K562 (cell line): ENCODE measurements around the gene TUT7. TPM values are rescaled to one million over a fixed set of nuclear protein-coding genes. Genes with fewer than 3 reads are reported as not detected.
A peak's percentile ranks its signal among the peaks of the same experiment; 100 is the strongest.

Source experiments
- COPS2 ChIP-seq: fragments of 450-650 bp; conservative IDR thresholded peaks from 2 replicates; pipeline ENCODE4 v1.6.1; 2016; ENCODE audit warnings: mild to moderate bottlenecking, moderate library complexity
- CSDE1 ChIP-seq, 2 experiments: fragments of 450-650 bp; IDR thresholded peaks; 2 replicates each; pipeline ENCODE4 v1.6.1; 2016; ENCODE audit warnings: mild to moderate bottlenecking in 1 of 2
- ESRRB ChIP-seq: fragments of 250-450 bp; sonication (Bioruptor Pico); IDR thresholded peaks from 2 replicates; pipeline ENCODE4 v1.5.0; 2020; ENCODE audit warnings: mild to moderate bottlenecking, moderate library complexity, borderline replicate concordance
- ETV5 ChIP-seq: sonication (generic); formaldehyde crosslinking; IDR thresholded peaks from 2 replicates; pipeline ENCODE4 v1.4.0; 2020; ENCODE audit warnings: low read depth, mild to moderate bottlenecking, missing genetic modification reagents
- GABPA ChIP-seq: fragments of 200-800 bp; sonication (Bioruptor generic); conservative IDR thresholded peaks from 2 replicates; pipeline ENCODE4 v1.6.1; 2016; ENCODE audit warnings: low read depth, missing genetic modification characterization, missing compliant biosample characterization
- JUN ChIP-seq, 2 experiments: sonication (generic) in 1 of 2; formaldehyde crosslinking in 1 of 2; IDR thresholded peaks; 2 replicates each; pipeline versions ENCODE4 v1.6.1 to v1.8.0; 2012 to 2022; ENCODE audit warnings: borderline replicate concordance in 2 of 2, mild to moderate bottlenecking in 2 of 2, improper control_type of control experiment in 1 of 2, low read depth in 1 of 2, low read length in 1 of 2, missing genetic modification reagents in 1 of 2
- KDM5B ChIP-seq: fragments of 200-600 bp; sonication (generic); IDR thresholded peaks from 2 replicates; pipeline ENCODE4 v1.6.1; 2012; ENCODE audit warnings: low read depth, mild to moderate bottlenecking, moderate library complexity, low read length, control low read depth, inconsistent platforms; ENCODE audit not compliant: insufficient replicate concordance
- NR2C1 ChIP-seq, 2 experiments: fragments of 450-650 bp; IDR thresholded peaks; 2 replicates each; pipeline ENCODE4 v1.6.1; 2017; ENCODE audit warnings: mild to moderate bottlenecking in 2 of 2, antibody characterized with exemption in 1 of 2, inconsistent platforms in 1 of 2, missing compliant biosample characterization in 1 of 2, missing genetic modification characterization in 1 of 2
- PHF20 ChIP-seq: fragments of 450-650 bp; IDR thresholded peaks from 2 replicates; pipeline ENCODE4 v1.6.1; 2018; ENCODE audit not compliant: partially characterized antibody
- PTRF ChIP-seq: fragments of 450-650 bp; IDR thresholded peaks from 2 replicates; pipeline ENCODE4 v1.6.1; 2016; ENCODE audit warnings: mild to moderate bottlenecking, missing genetic modification characterization, missing compliant biosample characterization
- RB1 ChIP-seq: fragments of 450-650 bp; IDR thresholded peaks from 2 replicates; pipeline ENCODE4 v1.6.1; 2017; ENCODE audit warnings: low read depth, mild to moderate bottlenecking
- SMARCA5 ChIP-seq: fragments of 450-650 bp; IDR thresholded peaks from 2 replicates; pipeline ENCODE4 v1.6.1; 2016
- SPI1 ChIP-seq: IDR thresholded peaks from 2 replicates; pipeline ENCODE4 v1.6.1; 2011; ENCODE audit warnings: low read depth, low read length, control low read depth, borderline replicate concordance
- SREBF1 ChIP-seq: fragments of 150-350 bp; IDR thresholded peaks from 2 replicates; pipeline ENCODE4 v1.6.1; 2014; ENCODE audit warnings: antibody characterized with exemption, low read depth, low read length, borderline replicate concordance
- TAF1 ChIP-seq: IDR thresholded peaks from 2 replicates; pipeline ENCODE4 v1.6.1; 2011; ENCODE audit warnings: mild to moderate bottlenecking, low read length, moderate library complexity; ENCODE audit not compliant: insufficient read depth, control insufficient read depth, severe bottlenecking; ENCODE audit errors: extremely low read depth
- TEAD1 ChIP-seq, 2 experiments: fragments of 450-650 bp in 1 of 2; sonication (generic) in 1 of 2; formaldehyde crosslinking; IDR thresholded peaks; 2 replicates each; pipeline versions ENCODE4 v1.4.0 to v1.8.0; 2020 to 2022; ENCODE audit warnings: mild to moderate bottlenecking in 2 of 2, missing genetic modification reagents in 1 of 2
- TRIM24 ChIP-seq, 2 experiments: fragments of 450-650 bp; IDR thresholded peaks; 2 replicates each; pipeline ENCODE4 v1.6.1; 2016
- ZBTB8A ChIP-seq: fragments of 450-650 bp; IDR thresholded peaks from 2 replicates; pipeline ENCODE4 v1.6.1; 2018; ENCODE audit warnings: mild to moderate bottlenecking, moderate library complexity; ENCODE audit not compliant: partially characterized antibody
- ZFX ChIP-seq: sonication (generic); formaldehyde crosslinking; IDR thresholded peaks from 2 replicates; pipeline ENCODE4 v1.8.0; 2022; ENCODE audit warnings: mild to moderate bottlenecking, missing genetic modification reagents, moderate library complexity
- ZNF263 ChIP-seq: sonication (generic); formaldehyde crosslinking; IDR thresholded peaks from 2 replicates; pipeline ENCODE4 v1.8.0; 2022; ENCODE audit warnings: mild to moderate bottlenecking, missing genetic modification reagents, borderline replicate concordance
- polyA plus RNA-seq, 8 experiments: library from polyadenylated mRNA; depleted of rRNA in 4 of 8; stranded (reverse) in 5 of 8; unstranded in 3 of 8; fragments of >200 nt; fragmentation: Nextera tagmentation in 2 of 8; fragmentation: Illumina TruSeq in 1 of 8; extraction: Ambion mirVana in 2 of 8; extraction: Trizol in 1 of 8; gene quantifications; 2 replicates each; pipeline versions ENCODE4 v1.2.1 to v1.2.3, GENCODE V29; 2011 to 2014; ENCODE audit warnings: inconsistent platforms in 1 of 8, missing spikeins in 1 of 8
- total RNA-seq, 7 experiments: library from RNA; depleted of rRNA in 6 of 7; stranded (reverse); fragments of >200 nt in 6 of 7; fragmentation: Illumina TruSeq in 2 of 7; extraction: Trizol in 2 of 7; gene quantifications; 2 replicates each; pipeline versions ENCODE4 v1.2.1 to v1.2.3, GENCODE V29; 2011 to 2021; ENCODE audit warnings: low replicate concordance in 1 of 7
- TF ChIP-seq, protein P1 (sequence below): fragments of 450-650 bp; IDR thresholded peaks from 2 replicates; pipeline ENCODE4 v1.6.1; 2014; ENCODE audit warnings: low read depth, mild to moderate bottlenecking, moderate library complexity, borderline replicate concordance
- TF ChIP-seq, protein P2 (sequence below): sonication (generic); formaldehyde crosslinking; IDR thresholded peaks from 2 replicates; pipeline ENCODE4 v1.8.0; 2023; ENCODE audit warnings: mild to moderate bottlenecking, missing genetic modification reagents

TUT7 gene
- total and polyA plus RNA-seq, 9 of the 15 experiments (the other 6 are each of a cell fraction or from before 2014, with no cell fraction given) = 5.9 to 26.9 (median 15.2) TPM

DNA sequence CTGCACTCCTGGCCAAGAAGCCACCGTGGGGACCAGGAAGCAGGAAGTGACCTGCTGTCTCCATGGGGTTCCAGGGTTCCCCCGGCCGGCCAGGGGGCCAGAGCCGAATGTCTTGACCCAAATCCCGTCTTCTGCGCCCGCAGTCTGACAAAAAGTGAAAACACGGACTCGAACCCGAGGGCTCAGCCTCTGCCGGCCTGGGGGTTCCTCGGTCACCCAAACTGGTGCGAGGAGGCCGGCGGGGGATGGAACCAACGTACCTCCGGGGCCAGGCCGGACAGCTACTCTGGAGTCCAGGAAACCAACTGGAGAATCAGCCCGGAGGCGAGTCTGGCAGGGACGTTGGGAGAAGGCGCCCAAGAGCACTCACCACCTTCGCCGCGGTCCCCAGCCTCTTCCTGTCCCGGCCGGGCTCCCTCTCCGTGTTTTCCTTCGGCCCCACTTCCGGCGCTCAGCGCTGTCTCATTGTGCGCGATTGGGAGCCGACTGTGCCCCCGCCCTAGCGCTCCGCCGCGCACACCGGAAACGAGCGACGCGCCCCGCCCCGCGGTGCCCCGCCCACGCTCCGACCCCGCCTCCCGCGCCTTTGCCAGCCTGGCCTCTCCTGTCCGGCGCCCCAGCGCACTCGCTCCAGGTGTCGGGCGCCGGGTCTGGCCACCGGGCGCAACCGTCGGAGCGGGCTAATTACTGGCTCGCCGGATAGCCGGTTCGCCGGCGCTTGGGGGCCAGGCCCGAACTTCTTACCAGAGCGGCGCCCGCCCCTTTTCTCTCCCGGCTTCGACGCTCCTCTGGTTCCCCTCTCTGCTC, at the start of gene TUT7 (continued):
- no peak for TF ChIP-seq CSDE1 (IDR thresholded peaks at IDR 0.05)
- no peak for TF ChIP-seq COPS2
- TF ChIP-seq SPI1 = no peak
- TF ChIP-seq PTRF (tag) = no peak
- TF ChIP-seq KDM5B = peak; percentile 64
- no peak for TF ChIP-seq ZBTB8A
- TF ChIP-seq RB1 = peak; percentile 54; the same call in 1 of the 2 replicates
- TF ChIP-seq SMARCA5 = no peak
- TF ChIP-seq TRIM24 (IDR thresholded peaks at IDR 0.05) = peak in 1 of 2 experiments; percentile 64; a peak in 2 of 4 replicates
- no peak for TF ChIP-seq NR2C1 (IDR thresholded peaks at IDR 0.05)
- no peak for TF ChIP-seq NR2C1 (tag; IDR thresholded peaks at IDR 0.05)
- 0 out of 2 replicates have a peak, but pooled peaks have one; percentile 11 for TF ChIP-seq JUN (IDR thresholded peaks at IDR 0.05; ENCODE audit: borderline replicate concordance, low read depth, low read length)
- TF ChIP-seq JUN (CRISPR knock-in tag; IDR thresholded peaks at IDR 0.05; ENCODE audit: borderline replicate concordance) = no peak
- TF ChIP-seq, protein P1, sequence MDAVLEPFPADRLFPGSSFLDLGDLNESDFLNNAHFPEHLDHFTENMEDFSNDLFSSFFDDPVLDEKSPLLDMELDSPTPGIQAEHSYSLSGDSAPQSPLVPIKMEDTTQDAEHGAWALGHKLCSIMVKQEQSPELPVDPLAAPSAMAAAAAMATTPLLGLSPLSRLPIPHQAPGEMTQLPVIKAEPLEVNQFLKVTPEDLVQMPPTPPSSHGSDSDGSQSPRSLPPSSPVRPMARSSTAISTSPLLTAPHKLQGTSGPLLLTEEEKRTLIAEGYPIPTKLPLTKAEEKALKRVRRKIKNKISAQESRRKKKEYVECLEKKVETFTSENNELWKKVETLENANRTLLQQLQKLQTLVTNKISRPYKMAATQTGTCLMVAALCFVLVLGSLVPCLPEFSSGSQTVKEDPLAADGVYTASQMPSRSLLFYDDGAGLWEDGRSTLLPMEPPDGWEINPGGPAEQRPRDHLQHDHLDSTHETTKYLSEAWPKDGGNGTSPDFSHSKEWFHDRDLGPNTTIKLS = peak; percentile 62; the same call in 1 of the 2 replicates
- TF ChIP-seq PHF20 = peak; percentile 69
- peak; percentile 71 for TF ChIP-seq TAF1
- 0 out of 4 replicates have a peak, but pooled peaks of 1 of the 2 experiments have one; percentile 42 for TF ChIP-seq TEAD1 (CRISPR knock-in tag; IDR thresholded peaks at IDR 0.05)
- TF ChIP-seq ZFX = peak; percentile 70
- peak; percentile 96 for TF ChIP-seq GABPA (tag)
- TF ChIP-seq, protein P2, sequence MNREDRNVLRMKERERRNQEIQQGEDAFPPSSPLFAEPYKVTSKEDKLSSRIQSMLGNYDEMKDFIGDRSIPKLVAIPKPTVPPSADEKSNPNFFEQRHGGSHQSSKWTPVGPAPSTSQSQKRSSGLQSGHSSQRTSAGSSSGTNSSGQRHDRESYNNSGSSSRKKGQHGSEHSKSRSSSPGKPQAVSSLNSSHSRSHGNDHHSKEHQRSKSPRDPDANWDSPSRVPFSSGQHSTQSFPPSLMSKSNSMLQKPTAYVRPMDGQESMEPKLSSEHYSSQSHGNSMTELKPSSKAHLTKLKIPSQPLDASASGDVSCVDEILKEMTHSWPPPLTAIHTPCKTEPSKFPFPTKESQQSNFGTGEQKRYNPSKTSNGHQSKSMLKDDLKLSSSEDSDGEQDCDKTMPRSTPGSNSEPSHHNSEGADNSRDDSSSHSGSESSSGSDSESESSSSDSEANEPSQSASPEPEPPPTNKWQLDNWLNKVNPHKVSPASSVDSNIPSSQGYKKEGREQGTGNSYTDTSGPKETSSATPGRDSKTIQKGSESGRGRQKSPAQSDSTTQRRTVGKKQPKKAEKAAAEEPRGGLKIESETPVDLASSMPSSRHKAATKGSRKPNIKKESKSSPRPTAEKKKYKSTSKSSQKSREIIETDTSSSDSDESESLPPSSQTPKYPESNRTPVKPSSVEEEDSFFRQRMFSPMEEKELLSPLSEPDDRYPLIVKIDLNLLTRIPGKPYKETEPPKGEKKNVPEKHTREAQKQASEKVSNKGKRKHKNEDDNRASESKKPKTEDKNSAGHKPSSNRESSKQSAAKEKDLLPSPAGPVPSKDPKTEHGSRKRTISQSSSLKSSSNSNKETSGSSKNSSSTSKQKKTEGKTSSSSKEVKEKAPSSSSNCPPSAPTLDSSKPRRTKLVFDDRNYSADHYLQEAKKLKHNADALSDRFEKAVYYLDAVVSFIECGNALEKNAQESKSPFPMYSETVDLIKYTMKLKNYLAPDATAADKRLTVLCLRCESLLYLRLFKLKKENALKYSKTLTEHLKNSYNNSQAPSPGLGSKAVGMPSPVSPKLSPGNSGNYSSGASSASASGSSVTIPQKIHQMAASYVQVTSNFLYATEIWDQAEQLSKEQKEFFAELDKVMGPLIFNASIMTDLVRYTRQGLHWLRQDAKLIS (CRISPR knock-in tag) = peak; percentile 73; the same call in 1 of the 2 replicates
- TF ChIP-seq ESRRB = no peak
- TF ChIP-seq ETV5 = peak; percentile 95
- TF ChIP-seq ZNF263 (CRISPR knock-in tag) = peak; percentile 62; the same call in 1 of the 2 replicates
- no peak for TF ChIP-seq SREBF1
